Measurements from ENCODE around the gene MCU. TPM values are rescaled to one million over a fixed set of nuclear protein-coding genes. Genes with fewer than 3 reads are reported as not detected.

The MCU gene
- total RNA-seq, 4 donors from 2014 or later = 17.6 to 24.9 (median 20.3) TPM

DNA sequence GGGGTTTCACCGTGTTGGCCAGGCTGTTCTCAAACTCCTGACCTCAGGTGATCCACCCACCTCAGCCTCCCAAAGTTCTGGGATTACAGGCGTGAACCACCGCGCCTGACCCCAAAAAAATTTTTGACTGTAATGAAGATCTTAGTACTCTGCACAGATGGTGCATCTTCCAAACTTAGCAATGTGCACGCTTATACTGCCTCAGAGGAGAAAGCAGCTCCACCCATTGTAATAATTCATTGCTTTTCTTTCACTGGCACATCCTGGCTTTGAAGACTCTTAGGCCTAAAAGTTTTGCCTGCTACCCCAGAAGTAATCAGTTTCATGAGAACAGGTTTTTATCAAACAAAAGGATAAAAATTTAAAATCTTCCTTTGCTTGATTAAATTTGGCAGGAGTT is 149.5 kb downstream of the MCU start:
- no peak for ATAC-seq
- Histone ChIP-seq H3K4me3 (no peak overlapping the region), H3K27me3 (no peaks in the 10 kb centered on the region), H3K27ac (no peak overlapping the region), H3K9me3 (no peaks in the 10 kb centered on the region), H3K36me3 (no peaks in the 10 kb centered on the region), H3K4me1 (no peaks in the 10 kb centered on the region)
- 61 to 86% methylated on average over 1 to 5 of the region's 5 CpGs for WGBS, 2 donors (ENCODE audit: low coverage in 1 of 2)
- no peak for TF ChIP-seq POLR2AphosphoS5 (IDR thresholded peaks at IDR 0.05)
- no peak for TF ChIP-seq POLR2A (IDR thresholded peaks at IDR 0.05)
- TF ChIP-seq EP300 (IDR thresholded peaks at IDR 0.05) = no peak
- no peak for TF ChIP-seq CTCF (IDR thresholded peaks at IDR 0.05)

DNA sequence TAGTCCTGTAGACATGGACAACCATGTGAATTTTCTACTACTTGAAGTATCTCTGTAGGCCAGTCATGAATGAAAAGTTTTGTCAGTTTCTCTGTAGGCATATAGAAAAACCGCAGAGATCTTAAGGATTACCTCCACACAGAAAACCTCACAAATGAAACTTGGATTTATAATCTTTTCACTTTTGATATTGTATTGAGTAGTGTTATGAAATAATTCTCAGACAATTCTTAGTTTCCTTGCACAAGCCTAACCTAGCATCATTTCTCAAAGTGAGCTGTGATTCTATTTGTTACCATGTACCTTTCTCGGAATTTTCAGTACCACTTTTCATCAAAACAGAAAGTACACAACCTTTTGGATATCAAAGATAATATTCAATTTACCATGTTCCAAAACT is 150.2 kb downstream of the MCU start:
- ATAC-seq = no peak
- TF ChIP-seq POLR2A (IDR thresholded peaks at IDR 0.05) (no peak), EP300 (IDR thresholded peaks at IDR 0.05) (no peak), CTCF (IDR thresholded peaks at IDR 0.05) (no peak), POLR2AphosphoS5 (IDR thresholded peaks at IDR 0.05) (no peak)
- Histone ChIP-seq H3K27me3 (no peaks in the 10 kb centered on the region), H3K27ac (no peak overlapping the region), H3K36me3 (no peaks in the 10 kb centered on the region), H3K4me1 (no peaks in the 10 kb centered on the region), H3K4me3 (no peak overlapping the region), H3K9me3 (no peaks in the 10 kb centered on the region)
- 80 to 97% methylated on average over 2 of the region's 2 CpGs for WGBS, 2 donors (ENCODE audit: low coverage in 1 of 2)

DNA sequence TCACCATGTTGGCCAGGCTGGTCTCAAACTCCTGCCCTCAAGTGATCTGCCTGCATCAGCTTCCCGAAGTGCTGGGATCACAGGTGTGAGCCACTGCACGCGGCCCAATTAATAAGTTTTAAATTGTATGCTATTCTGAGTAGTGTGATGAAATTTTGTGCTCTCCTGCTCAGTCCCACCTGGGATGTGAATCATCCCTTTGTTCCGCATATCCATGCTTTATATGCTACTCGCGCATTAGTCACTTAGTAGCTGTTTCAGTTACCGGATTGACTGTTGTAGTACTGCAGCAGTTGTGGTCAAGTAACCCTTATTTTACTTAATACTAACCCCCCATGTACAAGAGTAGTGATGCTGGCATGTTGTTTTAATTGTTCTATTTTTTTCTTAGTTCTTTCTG is 154.3 kb downstream of the MCU start:
- Histone ChIP-seq H3K4me3 (no peak overlapping the region), H3K9me3 (no peaks in the 10 kb centered on the region), H3K27ac (no peak overlapping the region), H3K27me3 (no peaks in the 10 kb centered on the region), H3K4me1 (no peaks in the 10 kb centered on the region), H3K36me3 (no peaks in the 10 kb centered on the region)
- no peak for TF ChIP-seq POLR2AphosphoS5 (IDR thresholded peaks at IDR 0.05)
- no peak for TF ChIP-seq POLR2A (IDR thresholded peaks at IDR 0.05)
- no peak for TF ChIP-seq CTCF (IDR thresholded peaks at IDR 0.05)
- TF ChIP-seq EP300 (IDR thresholded peaks at IDR 0.05) = no peak
- WGBS, 2 donors (ENCODE audit: low coverage in 1 of 2) = 74 to 77% methylated on average over 6 to 7 of the region's 7 CpGs
- ATAC-seq = no peak

- WGBS, 2 donors (ENCODE audit: low coverage in 1 of 2) = 90 to 100% methylated on average over 2 of the region's 2 CpGs
- H3K4me3 ChIP-seq = no peak overlapping the region
These were observed 155.7 kb downstream of the MCU start for GRCh38 chr10:72847681-72848080.

More at GRCh38 chr10:72847681-72848080, 155.7 kb downstream of the MCU start:
- H3K27me3 ChIP-seq = no peaks in the 10 kb centered on the region
- H3K4me1 ChIP-seq = no peaks in the 10 kb centered on the region
- no peaks in the 10 kb centered on the region for H3K9me3 ChIP-seq
- no peak for TF ChIP-seq EP300 (IDR thresholded peaks at IDR 0.05)
- no peak for TF ChIP-seq CTCF (IDR thresholded peaks at IDR 0.05)
- TF ChIP-seq POLR2A (IDR thresholded peaks at IDR 0.05) = no peak
- TF ChIP-seq POLR2AphosphoS5 (IDR thresholded peaks at IDR 0.05) = no peak
- no peak overlapping the region for H3K27ac ChIP-seq
- ATAC-seq = no peak
- H3K36me3 ChIP-seq = no peaks in the 10 kb centered on the region

All from gastroesophageal sphincter (tissue), 4 donors.